Ovary (tissue), 3 donors: ENCODE measurements around the gene LMAN2.

Experiments
- CTCF ChIP-seq, 3 donors: fragments of 450-650 bp in 2 of 3; fragments of 200-600 bp in 1 of 3; IDR thresholded peaks; one replicate each; pipeline versions ENCODE4 v1.5.1 to v1.8.0; 2016 to 2022; ENCODE audit warnings: antibody characterized with exemption in 3 of 3, mild to moderate bottlenecking in 1 of 3
- EP300 ChIP-seq: sonication (generic); formaldehyde crosslinking; IDR thresholded peaks from one replicate; pipeline ENCODE4 v1.6.1; 2017; ENCODE audit warnings: antibody characterized with exemption
- POLR2A ChIP-seq: fragments of 450-650 bp; IDR thresholded peaks from one replicate; pipeline ENCODE4 v1.6.1; 2017; ENCODE audit warnings: antibody characterized with exemption, mild to moderate bottlenecking, moderate library complexity
- donor health status: DM: no; HTN: no; CAD: no.

GRCh38 chr5:177304392-177305119 is 46.9 kb downstream of the LMAN2 start:
- no peak for TF ChIP-seq CTCF (IDR thresholded peaks at IDR 0.05)
- no peak for TF ChIP-seq POLR2A
- TF ChIP-seq EP300 = no peak
